Inflammatory macrophage (primary cell): Measurements from ENCODE around the gene NAXE.
"Not testable (repeated sequence)": the region's sequence is repeated elsewhere in the genome, so short reads cannot be mapped to it uniquely, and the experiment has no call there.

ENCODE experiments used
- DNase-seq, 2 donors: peaks; one replicate each; pipeline ENCODE4 v3.0.0-alpha.2; 2020 to 2022

Gene NAXE

DNA sequence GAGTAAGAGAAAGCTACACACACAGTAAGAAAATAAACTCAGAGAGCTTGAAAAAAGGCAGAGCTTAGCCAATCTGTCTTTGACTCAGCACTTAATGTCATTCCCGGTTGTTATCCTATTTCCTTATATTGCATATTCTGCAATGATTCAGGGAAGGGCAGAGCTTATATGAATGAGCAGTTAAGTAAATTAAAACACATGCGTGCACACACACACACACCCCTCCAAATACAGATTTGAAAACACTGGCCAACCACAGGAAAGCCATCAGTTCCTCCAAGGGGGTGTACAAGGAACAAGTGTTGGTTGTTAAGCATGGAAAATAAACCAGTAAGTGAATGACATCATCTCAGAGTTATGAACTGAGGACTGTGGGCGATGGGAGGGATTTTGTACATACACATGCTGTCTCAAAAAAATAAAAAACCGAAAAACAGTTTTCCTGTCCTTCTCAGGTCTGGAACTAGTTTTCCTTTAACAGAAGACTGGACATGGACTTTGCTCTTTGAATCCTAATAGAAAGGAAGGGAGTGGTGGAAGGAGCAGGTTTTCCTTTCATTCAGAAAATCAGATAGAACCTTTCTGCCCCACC, 20.2 kb upstream of the NAXE start:
- peak; percentile 76 to 77 for DNase-seq

DNA sequence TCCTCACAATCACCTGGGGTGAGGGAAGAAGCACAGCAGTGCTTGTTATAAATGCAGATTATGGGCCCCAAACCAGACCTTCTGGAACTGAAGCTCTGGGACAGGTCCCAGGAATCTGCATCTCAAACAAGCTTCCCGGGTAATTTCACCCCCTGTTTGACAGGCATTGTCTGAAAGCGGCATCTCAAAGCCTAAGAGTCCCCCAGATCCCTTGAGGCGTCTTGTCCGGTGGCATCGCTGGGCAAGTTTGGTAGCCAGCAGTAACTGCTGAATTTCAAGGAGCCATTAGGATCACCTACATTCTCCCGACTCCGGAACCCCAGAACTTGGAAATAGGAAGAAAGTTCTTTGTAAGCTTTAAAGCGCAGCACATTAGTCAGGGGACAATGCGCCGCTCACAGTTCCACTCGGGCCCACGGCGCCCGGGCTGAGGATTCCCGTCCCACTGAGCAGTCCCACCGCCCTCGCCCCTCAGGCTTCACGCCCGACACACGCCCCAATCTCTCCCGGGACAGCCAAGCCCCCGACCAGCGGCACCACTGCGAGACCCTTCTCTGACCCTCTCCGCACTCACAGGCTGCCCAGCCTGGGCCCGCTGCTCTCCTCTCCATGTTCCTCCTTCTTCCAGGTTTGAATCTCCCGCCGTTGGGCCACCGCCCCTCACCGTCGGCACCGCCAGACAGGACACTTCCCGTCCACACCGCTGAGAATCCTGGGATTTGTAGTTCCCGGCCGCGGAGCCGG, 19.5 kb upstream of the NAXE start, which contains the start of gene IQGAP3:
IQGAP3 (minus strand) TSS at position 647 of the 744 bp plus-strand sequence; CDS start at position 611, 36 bp downstream.
- DNase-seq = peak; percentile 89 to 90

- no peak for DNase-seq
These were observed 18.9 kb upstream of the NAXE start for GRCh38 chr1:156572663-156573018.

DNA sequence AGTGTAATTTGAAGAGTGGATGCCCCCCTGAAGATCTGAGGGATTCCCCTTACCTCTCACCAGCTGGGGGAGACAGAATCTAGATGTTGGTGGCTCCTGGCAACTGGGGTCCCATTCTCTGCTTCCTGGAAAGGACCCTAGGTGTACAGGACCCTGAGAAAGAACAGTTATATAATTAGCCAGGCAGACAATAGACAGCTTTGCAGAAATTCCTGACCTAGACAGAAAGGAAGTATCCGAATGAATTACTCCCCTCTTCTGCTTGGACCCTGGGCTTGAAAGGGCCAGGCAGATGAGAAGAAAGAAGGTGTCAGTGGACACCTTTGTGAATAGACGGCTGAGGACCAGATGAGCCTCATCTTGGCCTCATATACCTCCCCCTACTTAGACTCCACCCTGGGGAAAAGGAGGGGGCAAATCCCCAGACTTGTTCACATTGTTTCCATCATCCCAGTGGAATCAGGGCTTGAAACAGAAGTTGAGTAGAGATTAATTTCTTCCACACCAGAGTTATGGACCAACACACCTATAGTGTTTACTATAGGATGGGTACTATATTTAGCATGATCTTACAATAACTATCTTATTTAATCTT, 17.4 kb upstream of the NAXE start:
- DNase-seq = no peak

DNA sequence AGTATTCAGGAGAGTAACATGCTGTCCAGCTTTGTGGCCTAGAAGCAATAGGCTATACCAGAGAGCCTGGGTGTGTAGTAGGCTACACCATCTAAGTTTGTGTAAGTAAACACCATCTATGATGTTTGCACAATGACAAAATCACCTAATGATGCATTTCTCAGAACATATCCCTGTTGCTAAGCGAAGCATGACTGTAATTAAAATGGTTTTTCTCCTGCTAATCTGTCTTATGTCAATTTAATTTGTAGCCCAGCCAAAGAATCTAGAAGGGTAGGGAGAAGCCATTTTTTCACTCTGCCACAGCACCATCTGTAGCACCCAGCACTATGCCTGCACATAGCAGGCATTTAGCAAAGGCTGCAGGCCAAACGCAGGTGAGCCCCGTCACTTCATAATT, 14.0 kb upstream of the NAXE start:
- no peak for DNase-seq

GRCh38 chr1:156578055-156578454, 13.5 kb upstream of the NAXE start:
- DNase-seq = no peak

DNA sequence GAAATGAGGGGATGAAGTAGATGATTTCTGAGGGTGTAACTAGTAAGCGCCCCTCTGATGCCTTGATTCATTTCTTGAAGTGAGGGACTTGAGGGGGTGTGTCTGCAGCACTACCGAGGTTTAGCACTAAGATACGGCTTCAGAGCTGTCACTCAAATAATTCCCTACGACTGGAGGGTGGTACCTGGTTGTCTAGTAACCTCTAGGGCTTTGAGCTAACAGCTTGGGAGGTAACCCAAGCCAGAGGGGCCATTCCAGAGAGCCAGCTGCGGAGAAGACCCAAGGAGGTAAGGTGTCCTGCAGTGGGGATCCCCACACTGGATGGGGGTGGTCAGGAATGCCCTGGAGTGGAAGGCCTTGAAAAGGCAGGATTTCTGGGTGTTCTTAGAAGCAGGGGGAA, 12.1 kb upstream of the NAXE start, which contains the start of gene TTC24:
TTC24 (plus strand) TSS at position 252 of the 400 bp plus-strand sequence. CDS start 1,642 bp downstream, outside the sequence.
- DNase-seq = no peak

DNA sequence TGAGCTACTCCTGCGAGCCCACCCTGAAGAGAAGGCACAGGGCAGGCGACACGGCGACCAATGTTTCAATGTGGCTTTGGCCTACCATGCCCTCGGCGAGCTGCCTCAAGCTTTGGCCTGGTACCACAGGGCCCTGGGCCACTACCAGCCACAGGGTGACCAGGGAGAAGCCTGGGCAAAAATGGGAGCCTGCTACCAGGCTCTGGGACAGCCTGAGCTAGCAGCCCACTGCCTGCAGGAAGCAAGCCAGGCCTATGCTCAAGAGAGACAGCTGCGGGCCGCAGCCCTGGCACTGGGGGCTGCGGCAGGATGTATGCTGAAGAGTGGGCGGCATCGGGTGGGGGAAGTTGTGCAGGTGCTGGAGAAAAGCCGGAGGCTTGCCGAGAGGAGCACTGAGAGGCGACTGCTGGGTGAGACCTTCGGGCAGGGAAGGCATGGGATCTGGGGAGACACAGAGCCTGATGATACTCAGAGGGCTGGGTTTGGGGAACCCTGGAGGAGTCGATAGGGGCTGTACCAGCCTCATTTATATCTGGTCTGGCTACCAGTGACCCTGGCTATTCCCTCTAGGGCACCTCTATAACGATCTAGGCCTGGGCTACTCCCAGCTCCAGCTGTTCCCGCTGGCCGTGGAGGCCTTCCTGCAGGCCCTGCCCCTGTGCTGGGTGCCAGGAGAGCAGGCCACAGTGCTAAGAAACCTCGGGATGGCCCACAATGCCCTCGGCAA, 9.8 kb upstream of the NAXE start:
- DNase-seq = no peak

- DNase-seq = no peak
These were observed 9.1 kb upstream of the NAXE start for GRCh38 chr1:156582388-156583017.

DNA sequence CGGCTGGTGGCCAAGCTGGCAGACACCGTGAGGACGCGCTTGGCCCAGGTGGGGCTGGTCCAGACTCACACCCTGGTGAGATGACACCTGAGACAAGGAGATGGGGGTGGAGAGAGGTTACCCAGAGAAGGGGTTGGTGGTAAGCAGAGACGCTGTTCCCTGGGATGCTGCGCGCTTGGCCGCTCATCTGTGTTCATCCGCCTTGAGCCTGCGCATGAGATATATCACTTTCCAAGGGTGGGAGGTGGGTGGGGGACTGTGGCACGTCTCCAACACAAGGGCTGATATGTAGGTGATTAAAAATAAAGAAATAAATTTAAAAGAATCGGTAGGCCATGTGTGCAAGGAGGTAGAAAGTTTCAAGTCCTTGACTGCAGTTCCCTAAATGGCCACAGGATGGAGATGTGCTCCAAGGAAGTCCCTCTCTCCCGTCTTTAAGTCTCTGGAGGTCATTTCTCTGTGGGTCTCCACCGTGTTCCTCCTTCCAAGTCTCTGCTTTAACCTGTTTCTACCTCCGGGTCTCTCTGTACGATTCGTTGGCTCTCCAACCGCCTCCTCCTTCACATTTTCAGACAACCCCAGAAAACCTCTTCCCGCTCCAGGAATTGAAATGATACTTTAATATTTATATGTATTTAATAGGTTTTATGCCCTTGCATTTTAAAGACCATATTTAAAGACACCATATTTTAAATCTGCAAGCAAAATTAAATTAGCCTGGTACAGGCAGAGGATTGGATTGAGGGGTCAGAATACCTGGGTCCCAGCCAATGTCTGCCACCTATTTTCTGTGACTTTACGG, 7.6 kb upstream of the NAXE start:
- DNase-seq = peak; percentile 86

- no peak for DNase-seq
These were observed 6.8 kb upstream of the NAXE start for GRCh38 chr1:156584813-156585212.

- no peak for DNase-seq
These were observed 5.3 kb upstream of the NAXE start for GRCh38 chr1:156586323-156586722.

DNA sequence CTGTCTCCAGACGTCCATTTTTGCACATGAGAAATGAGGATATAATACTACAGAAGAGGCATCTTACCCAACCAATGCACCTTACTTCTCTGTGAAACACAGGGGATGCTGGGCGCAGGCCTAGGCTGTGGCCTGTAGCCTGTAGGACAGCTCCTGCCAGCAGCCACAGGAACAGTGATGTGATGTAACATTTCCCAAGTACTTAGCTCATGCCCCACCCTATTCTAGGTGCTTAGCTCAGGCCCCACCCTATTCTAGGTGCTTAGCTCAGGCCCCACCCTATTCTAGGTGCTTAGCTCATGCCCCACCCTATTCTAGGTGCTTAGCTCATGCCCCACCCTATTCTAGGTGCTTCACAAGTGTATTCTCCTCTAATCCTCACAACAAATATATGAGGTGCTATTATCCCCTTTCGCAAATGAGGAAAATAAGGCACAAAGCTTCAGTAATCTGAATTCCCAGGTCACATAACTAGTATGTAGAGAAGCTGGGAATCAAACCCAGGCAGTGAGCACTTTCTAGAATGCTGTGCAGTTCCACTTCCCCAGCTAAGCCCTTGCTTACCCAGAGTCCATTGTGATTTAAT, 4.6 kb upstream of the NAXE start:
- no peak for DNase-seq

DNA sequence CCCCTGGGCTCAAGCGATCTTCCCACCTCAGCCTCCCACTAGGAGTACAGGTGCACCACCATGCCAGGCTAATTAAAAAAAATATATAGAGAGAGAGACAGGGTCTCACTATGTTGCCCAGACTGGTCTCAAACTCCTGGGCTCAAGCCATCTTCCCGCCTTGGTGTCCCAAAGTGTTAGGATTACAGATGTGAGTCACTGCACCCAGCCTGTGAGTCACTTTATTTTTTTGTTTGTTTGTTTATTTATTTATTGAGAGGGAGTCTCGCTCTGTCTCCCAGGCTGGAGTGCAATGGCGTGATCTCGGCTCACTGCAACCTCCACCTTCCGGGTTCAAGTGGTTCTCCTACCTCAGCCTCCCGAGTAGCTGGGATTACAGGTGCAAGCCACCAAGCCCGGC, 3.6 kb upstream of the NAXE start:
- not testable (repeated sequence) for DNase-seq

DNA sequence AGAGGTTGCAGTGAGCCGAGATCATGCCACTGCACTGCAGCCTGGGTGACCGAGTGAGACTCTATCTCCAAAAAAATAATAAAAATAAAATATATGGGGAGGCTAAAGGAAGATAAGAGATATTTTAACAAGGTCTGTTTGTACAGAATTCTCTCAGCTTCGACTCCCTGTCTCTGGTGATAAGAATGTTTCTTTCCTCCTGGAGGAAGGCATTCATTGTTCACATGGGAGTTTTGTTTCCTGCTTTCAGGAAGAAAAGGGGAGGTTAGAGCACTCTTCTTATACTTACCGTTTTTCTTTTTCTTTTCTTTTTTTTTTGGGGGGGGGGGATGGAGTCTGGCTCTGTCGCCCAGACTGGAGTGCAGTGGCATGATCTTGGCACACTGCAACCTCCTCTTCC, 2.0 kb upstream of the NAXE start:
- DNase-seq = no peak

DNA sequence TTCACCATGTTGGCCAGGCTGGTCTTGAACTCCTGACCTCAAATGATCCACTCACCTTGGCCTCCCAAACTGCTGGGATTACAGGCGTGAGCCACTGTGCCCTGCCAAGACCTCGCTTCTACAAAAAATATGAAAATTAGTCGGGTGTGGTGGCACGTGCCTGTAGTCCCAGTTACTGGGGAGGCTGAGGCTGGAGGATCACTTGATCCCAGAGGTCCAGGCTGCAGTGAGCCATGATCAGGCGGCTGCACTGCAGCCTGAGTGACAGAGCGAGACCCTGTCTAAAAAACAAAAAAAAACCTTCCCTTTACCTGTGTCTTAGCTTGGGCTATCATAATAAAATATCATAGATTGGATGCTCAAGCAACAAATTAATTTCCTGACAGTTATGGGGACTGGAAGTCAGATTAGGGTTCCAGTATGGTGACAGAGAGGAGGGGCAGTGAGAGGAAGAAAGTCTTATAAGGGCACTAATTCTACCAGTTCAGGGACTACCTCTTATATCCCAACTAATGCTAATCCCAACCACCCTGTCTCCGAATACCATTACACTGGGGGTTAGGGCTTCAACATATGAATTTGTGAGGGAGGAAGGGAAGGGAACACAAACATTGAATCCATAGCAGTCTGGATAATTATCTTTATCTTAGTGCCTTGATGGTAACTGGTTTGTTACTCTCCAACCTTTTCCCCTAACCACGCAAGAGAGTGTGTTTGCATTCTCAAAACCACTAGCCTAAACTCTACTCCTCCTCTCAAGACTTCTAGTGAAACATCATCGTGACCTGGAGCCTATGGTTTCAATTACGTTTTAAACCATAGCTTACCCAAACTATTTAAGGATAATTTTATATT, 1.0 kb upstream of the NAXE start:
- DNase-seq = no peak

- DNase-seq = no peak
These were observed 470 bp upstream of the NAXE start for GRCh38 chr1:156591181-156591431.

DNA sequence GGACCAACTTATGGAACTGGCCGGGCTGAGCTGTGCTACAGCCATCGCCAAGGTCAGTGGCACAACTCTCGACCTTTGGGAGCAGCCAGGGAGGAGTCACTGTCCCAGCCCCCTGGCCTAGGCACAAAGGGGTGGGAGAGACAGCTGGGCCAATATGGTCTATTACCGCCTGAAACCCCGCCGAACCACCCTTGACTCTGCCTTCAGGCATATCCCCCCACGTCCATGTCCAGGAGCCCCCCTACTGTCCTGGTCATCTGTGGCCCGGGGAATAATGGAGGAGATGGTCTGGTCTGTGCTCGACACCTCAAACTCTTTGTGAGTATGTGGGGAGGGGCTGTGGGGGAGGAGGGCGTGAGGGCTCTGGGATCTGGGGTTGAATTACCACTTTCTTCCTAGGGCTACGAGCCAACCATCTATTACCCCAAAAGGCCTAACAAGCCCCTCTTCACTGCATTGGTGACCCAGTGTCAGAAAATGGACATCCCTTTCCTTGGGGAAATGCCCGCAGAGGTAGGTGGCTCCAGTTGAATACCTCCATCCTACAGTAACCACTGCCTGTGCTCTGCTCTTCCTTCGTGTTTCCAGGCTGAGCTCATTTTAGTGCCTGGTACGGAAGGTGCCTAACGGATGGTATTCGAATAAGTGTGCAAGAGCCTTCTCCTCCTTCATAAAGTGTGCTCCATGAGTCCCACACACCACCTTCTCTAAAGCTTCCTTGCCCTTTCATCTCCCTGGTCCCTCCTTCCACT, 758 bp downstream of the NAXE start:
- DNase-seq = no peak

GRCh38 chr1:156592910-156593660, 1.5 kb downstream of the NAXE start:
- no peak for DNase-seq

DNA sequence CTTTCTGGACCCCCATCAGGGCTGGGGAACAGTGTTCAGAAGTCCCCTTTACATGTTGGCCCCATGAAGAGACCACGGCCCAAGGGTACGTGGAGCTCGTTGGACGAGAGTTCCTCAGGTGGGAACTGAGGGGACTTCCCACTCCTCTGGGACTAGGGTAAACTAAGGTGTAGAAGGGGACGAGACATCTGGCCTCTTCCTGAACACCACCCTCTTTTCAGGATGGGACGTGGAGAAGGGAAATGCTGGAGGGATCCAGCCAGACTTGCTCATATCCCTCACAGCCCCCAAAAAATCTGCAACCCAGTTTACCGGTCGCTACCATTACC, 2.0 kb downstream of the NAXE start:
- no peak for DNase-seq
